BJ (cell line): ENCODE results near the gene GABRB2. TPM values are rescaled to one million over a fixed set of nuclear protein-coding genes. Genes with fewer than 3 reads are reported as not detected.

Source experiments
- CTCF ChIA-PET: fragments of 350-600 bp; formaldehyde crosslinking; extraction: SDS; loops from one replicate; lab custom pipeline; 2021; ENCODE audit warnings: antibody characterized with exemption, inconsistent platforms; lab: Yijun Ruan, JAX
- POLR2A ChIA-PET: fragments of 300-600 bp; sonication (Branson Sonifier 250); formaldehyde crosslinking; extraction: SDS; loops from one replicate; lab custom pipeline; 2021; ENCODE audit warnings: antibody characterized with exemption; lab: Charles Lee
- DNase-seq: peaks from one replicate; pipeline ENCODE4 v3.0.0-alpha.2; 2011; ENCODE audit warnings: low read depth
- H3K27me3 ChIP-seq: 2 replicates; pipeline ENCODE4 v1.6.0; 2011; ENCODE audit warnings: low read length; ENCODE audit not compliant: control insufficient read depth, insufficient read depth
- H3K36me3 ChIP-seq: 2 replicates; pipeline ENCODE4 v1.5.1; 2011; ENCODE audit warnings: low read length; ENCODE audit not compliant: control insufficient read depth, insufficient read depth
- H3K4me3 ChIP-seq: 2 replicates; pipeline ENCODE4 v1.5.1; 2011; ENCODE audit warnings: low read depth, mild to moderate bottlenecking, control low read depth, low read length
- polyA plus RNA-seq: library from polyadenylated mRNA; depleted of rRNA; stranded (reverse); fragments of >200 nt; gene quantifications from 2 replicates; pipeline ENCODE4 v1.2.3, GENCODE V29; 2011
- TF ChIP-seq, protein P1 (sequence below): IDR thresholded peaks from 2 replicates; pipeline ENCODE4 v1.5.1; 2011; ENCODE audit warnings: low read depth, mild to moderate bottlenecking, control low read depth, inconsistent platforms, low read length, moderate library complexity; ENCODE audit not compliant: insufficient read depth

Gene GABRB2
- polyA plus RNA-seq, 1 experiment: not detected

DNA sequence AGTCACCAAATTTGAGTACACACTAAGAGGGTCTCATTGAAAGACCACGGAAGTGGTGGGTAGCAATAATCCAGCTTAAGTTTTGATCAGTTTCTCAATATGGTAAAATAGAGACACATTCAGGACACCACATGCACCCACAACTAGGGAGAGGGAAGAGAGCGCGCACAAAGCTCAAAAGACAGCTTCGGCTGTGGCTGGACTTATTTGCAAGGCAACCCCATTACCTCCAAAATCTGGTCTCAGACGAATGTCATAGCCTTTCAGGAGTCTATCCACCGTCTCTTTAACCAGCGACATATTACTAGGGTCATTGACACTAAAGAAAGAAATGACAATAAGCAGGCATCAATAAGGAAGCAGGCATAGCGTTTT is 443 bp downstream of the GABRB2 start:
- Histone ChIP-seq H3K36me3 (no peaks in the 10 kb centered on the region), H3K4me3 (no peak overlapping the region), H3K27me3 (peaks cover 5% of the 10 kb centered on the region; the same call in 1 of the 2 replicates)
- CTCF ChIA-PET: interaction anchor here (1.3 kb wide), 1 partner anchor 15 kb away, joined by 3 read pairs; no protein-coding TSS in a partner anchor
- TF ChIP-seq, protein P1, sequence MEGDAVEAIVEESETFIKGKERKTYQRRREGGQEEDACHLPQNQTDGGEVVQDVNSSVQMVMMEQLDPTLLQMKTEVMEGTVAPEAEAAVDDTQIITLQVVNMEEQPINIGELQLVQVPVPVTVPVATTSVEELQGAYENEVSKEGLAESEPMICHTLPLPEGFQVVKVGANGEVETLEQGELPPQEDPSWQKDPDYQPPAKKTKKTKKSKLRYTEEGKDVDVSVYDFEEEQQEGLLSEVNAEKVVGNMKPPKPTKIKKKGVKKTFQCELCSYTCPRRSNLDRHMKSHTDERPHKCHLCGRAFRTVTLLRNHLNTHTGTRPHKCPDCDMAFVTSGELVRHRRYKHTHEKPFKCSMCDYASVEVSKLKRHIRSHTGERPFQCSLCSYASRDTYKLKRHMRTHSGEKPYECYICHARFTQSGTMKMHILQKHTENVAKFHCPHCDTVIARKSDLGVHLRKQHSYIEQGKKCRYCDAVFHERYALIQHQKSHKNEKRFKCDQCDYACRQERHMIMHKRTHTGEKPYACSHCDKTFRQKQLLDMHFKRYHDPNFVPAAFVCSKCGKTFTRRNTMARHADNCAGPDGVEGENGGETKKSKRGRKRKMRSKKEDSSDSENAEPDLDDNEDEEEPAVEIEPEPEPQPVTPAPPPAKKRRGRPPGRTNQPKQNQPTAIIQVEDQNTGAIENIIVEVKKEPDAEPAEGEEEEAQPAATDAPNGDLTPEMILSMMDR: no peak
- POLR2A ChIA-PET: no interaction called here
- no peak for DNase-seq

DNA sequence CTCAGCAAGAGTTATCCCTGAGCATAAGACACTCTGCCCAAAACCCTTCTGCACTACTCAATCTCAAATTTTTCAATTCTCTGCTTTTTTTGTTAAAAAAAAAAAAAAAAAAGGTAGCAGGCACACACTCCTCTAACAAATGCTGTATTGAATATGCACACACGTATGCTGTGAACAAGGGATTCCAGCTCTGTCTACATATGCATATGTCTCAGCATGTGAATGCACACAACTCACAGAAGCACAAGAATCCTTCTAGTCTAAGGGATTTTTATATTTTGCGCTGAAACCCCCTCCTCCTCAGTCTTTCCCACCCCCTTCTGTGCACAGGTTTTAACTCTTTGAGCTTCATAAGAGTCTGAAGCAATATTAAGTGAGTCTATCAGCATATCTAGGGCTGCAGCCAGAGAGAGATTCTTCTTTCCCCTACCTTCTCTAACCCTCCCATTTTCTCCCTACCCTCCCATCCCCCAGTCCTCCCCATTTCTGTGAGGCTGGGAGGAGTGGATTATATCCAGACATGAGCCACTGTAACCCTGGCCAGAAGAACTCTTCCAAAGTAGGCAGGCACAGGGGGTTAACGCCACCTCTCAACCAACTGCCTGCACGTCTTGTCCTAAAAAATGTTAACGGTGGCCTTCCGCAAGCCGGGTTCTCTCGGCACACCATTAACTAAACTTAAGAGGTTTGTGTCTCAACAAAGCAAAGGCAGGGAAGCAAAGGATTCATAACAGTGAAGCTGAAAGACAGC is 1.0 kb downstream of the GABRB2 start:
- no peaks in the 10 kb centered on the region for H3K36me3 ChIP-seq
- DNase-seq: no peak
- ChIA-PET POLR2A (no interaction called here), CTCF (interaction anchor here (1.3 to 1.7 kb wide), 2 partner anchors 14 to 16 kb away, joined by 3 read pairs; no protein-coding TSS in a partner anchor)
- no peak overlapping the region for H3K4me3 ChIP-seq
- H3K27me3 ChIP-seq: peaks cover 5% of the 10 kb centered on the region; the same call in 1 of the 2 replicates
- TF ChIP-seq, protein P1: no peak

DNA sequence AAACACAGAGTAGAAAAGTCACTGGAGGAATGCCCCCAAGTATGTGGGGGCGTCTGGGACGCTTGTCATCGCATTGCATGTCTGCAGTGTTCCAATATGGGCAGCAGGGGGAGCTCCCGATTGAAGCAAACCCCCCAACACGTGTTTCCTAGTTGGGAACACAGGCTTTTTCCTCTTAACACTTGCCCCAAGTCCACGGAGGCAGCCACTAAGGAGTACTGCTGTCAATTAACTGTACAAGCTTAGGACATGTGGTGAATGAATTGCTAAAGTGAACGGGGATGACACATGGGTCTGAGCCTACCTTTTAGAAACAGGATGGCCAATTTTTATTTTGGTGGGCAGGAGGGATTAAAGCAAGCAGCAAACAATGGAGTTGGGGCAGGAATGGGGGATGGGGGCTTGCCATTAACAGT is 2.2 kb downstream of the GABRB2 start:
- no peaks in the 10 kb centered on the region for H3K36me3 ChIP-seq
- CTCF ChIA-PET: interaction anchor here (0.7 to 1.7 kb wide), 7 partner anchors 9 to 1870 kb away, joined by 3 to 13 read pairs (median 3); no protein-coding TSS in a partner anchor

DNA sequence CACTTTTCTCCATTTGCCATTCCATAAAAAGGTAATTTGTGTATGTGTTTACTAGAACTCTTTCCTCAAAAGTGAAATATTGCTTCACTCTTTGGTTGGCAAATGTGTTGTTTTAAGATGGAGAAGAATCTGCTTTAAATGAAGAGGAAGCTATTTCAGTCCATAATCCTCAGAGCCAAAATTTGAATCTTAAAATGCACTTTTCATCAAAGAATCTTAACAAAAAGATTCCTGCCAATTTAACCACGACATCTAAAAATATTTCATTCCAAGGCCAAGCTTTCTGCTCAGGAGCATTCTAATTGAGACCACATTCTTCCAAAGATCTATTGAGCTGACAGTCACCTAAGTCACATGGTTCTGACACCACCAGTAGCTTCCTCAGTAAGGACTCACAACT is 7.5 kb downstream of the GABRB2 start:
- CTCF ChIA-PET: interaction anchor here (1.2 kb wide), 1 partner anchor 1869 kb away, joined by 6 read pairs; no protein-coding TSS in a partner anchor
- no peaks in the 10 kb centered on the region for H3K27me3 ChIP-seq
- no peak overlapping the region for H3K4me3 ChIP-seq
- no peaks in the 10 kb centered on the region for H3K36me3 ChIP-seq
- TF ChIP-seq, protein P1: no peak
- POLR2A ChIA-PET: no interaction called here
- no peak for DNase-seq

More for the DNA sequence above, 2.2 kb downstream of the GABRB2 start:
- DNase-seq: no peak
- Histone ChIP-seq H3K27me3 (peaks cover 5% of the 10 kb centered on the region; the same call in 1 of the 2 replicates), H3K4me3 (no peak overlapping the region)
- POLR2A ChIA-PET: no interaction called here
- TF ChIP-seq, protein P1: peak; percentile 77

DNA sequence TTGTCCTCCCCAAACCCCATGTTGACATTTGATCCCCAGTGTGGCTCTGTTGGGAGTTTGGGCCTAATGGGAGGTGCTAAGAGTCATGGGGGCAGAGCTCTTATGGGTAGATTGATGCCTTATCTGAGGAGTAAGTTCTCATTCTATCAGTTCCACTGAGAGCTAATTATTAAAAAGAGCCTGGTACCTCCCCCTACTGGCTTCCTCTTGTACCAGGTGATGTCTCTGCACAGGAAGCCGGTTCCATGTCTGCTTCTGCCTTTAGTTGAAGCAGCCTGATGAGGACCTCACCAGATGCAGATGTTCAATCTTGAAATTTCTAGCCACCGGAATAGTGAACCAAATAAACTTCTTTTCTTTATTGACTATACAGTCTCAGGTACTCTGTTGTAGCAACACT is 10.8 kb downstream of the GABRB2 start:
- CTCF ChIA-PET: interaction anchor here (0.5 kb wide), 1 partner anchor 8 kb away, joined by 3 read pairs; no protein-coding TSS in a partner anchor
- Histone ChIP-seq H3K4me3 (no peak overlapping the region), H3K27me3 (no peaks in the 10 kb centered on the region), H3K36me3 (no peaks in the 10 kb centered on the region)
- TF ChIP-seq, protein P1: no peak
- DNase-seq: no peak
- POLR2A ChIA-PET: no interaction called here
